ENCODE data around the gene SLC35E2B. TPM values are rescaled to one million over a fixed set of nuclear protein-coding genes. Genes with fewer than 3 reads are reported as not detected.

Gene SLC35E2B
- total and polyA plus RNA-seq, 12 donors, result 8.4 to 30.7 (median 17.0) TPM

DNA sequence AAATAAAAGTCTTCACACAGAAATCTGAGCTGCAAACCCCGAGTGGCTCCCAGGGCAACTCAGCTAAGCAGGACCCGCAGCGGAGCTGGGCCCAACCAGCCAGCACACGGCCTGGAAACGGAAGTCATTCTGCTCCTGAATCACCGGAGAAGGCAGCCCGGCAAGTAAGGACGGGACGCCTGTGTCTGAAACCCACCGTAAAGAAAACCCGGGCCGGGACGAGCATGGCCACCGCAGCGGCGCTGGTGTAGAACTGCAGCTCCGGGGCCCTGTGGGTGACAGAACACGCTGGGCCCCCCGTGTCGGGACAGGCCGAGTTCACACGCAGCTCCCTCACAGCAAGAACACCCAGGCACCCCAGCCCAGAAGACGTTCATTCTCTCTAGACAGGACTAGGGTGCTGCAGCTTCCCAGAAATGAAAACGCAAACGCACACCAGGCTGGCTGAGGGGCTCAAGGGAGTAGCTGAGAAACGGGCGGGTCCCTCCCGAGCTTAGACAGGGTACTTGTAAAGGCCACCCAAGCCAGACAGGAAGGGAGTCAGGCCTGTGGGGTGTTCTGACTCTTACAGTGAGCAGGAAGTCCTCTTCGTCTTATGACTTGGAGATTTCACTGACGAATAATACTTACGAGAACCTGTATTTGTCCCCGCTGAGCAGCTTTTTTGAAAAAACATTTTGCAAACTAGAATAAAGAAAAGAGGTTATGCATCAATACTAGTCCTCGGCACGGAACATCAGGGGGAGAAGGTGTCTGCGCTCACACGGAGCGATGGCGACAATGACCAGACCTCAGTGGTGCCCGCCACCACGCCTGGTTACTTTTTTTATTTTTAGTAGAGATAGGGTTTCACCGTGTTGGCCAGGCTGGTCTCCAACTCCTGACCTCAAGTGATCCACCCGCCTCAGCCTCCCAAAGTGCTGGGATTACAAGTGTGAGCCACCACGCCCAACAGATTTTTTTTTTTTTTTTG is 22.8 kb downstream of the SLC35E2B start:
- Histone ChIP-seq H3K4me3 (peak overlapping the region in 3 of 10 donors; percentile 11 to 31 (median 18)), H3K9me3 (no peaks in the 10 kb centered on the region), H3K36me3 (peaks cover 0 to 92% (median 20%) of the 10 kb centered on the region in 9 donors), H3K27ac (peak overlapping the region; percentile 47 to 80 (median 67)), H3K4me1 (peaks cover 0 to 17% (median 0%) of the 10 kb centered on the region in 9 donors), H3K27me3 (no peaks in the 10 kb centered on the region)
- intact Hi-C loops (cut with DNase I), result loop anchor here in 2 of 10 donors (5.0 kb wide), 1 partner anchor 58 kb away; no protein-coding TSS in a partner anchor
- ATAC-seq, result peak in 7 of 8 donors; percentile 64 to 89 (median 74)
- peak in 1 of 2 donors; percentile 47 for DNase-seq
- TF ChIP-seq, protein P1, sequence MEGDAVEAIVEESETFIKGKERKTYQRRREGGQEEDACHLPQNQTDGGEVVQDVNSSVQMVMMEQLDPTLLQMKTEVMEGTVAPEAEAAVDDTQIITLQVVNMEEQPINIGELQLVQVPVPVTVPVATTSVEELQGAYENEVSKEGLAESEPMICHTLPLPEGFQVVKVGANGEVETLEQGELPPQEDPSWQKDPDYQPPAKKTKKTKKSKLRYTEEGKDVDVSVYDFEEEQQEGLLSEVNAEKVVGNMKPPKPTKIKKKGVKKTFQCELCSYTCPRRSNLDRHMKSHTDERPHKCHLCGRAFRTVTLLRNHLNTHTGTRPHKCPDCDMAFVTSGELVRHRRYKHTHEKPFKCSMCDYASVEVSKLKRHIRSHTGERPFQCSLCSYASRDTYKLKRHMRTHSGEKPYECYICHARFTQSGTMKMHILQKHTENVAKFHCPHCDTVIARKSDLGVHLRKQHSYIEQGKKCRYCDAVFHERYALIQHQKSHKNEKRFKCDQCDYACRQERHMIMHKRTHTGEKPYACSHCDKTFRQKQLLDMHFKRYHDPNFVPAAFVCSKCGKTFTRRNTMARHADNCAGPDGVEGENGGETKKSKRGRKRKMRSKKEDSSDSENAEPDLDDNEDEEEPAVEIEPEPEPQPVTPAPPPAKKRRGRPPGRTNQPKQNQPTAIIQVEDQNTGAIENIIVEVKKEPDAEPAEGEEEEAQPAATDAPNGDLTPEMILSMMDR (IDR thresholded peaks at IDR 0.05), result no peak
- WGBS, 2 donors, result 75 to 84% methylated on average over 43 of the region's 43 CpGs

DNA sequence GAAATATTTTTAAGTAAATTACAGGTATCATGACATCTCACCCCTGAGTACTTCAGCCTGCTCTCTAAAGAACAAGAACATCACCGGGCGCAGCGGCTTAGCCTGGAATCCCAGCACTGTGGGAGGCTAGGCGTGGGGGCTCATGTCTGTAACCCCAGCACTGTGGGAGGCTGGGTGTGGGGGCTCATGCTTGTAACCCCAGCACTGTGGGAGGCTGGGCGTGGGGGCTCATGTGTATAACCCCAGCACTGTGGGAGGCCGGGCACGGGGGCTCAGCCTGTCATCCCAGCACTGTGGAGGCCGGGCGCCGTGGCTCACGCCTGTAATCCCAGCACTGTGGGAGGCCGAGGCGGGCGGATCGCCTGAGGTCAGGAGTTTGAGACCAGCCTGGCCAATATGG is 26.1 kb downstream of the SLC35E2B start:
- ATAC-seq (no peak), DNase-seq (no peak)
- Histone ChIP-seq H3K4me1 (peaks cover 0 to 17% (median 0%) of the 10 kb centered on the region in 9 donors), H3K36me3 (peaks cover 0 to 68% (median 15%) of the 10 kb centered on the region in 9 donors), H3K27me3 (no peaks in the 10 kb centered on the region), H3K27ac (no peak overlapping the region), H3K9me3 (no peaks in the 10 kb centered on the region), H3K4me3 (no peak overlapping the region)
- 95 to 98% methylated on average over 15 of the region's 15 CpGs for WGBS, 2 donors
- TF ChIP-seq, protein P1 (IDR thresholded peaks at IDR 0.05), result no peak
- intact Hi-C loops (cut with DNase I), result loop anchor here in 2 of 10 donors (5.0 kb wide), 1 partner anchor 61 kb away; no protein-coding TSS in a partner anchor

DNA sequence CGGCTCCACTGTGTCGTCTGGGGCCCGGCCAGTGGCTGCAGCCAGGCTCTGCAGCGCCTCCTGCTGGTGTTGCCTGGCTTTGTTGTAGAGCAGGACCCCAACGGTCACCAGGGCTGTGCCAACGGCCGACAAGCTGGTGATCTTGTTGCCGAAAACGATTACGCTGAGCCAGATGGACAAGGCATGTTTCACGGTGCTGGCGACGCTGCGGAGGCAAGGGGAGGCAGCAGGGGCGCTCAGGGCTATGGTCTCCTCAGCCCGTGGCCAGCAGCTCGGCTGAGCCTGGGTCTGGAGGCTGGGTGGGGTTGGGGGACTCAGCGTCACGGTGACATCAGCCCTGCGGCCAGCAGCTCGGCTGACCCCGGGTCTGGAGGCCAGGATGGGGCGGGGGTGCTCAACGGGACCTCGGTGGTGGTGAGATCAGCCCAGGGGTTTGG is 26.8 kb downstream of the SLC35E2B start:
- Histone ChIP-seq H3K27me3 (no peaks in the 10 kb centered on the region), H3K9me3 (no peaks in the 10 kb centered on the region), H3K27ac (no peak overlapping the region), H3K4me1 (peaks cover 0 to 16% (median 0%) of the 10 kb centered on the region in 9 donors), H3K4me3 (no peak overlapping the region), H3K36me3 (peaks cover 0 to 61% (median 15%) of the 10 kb centered on the region in 9 donors)
- 83 to 85% methylated on average over 25 of the region's 25 CpGs for WGBS, 2 donors
- ATAC-seq (peak in 1 of 8 donors; percentile 39), DNase-seq (no peak)
- TF ChIP-seq, protein P1 (IDR thresholded peaks at IDR 0.05), result peak; percentile 5 to 53 (median 44)
- intact Hi-C loops (cut with DNase I), result loop anchor here in 2 of 10 donors (5.0 kb wide), 1 partner anchor 61 kb away; no protein-coding TSS in a partner anchor
